Activated CD8-positive, alpha-beta memory T cell treated with anti-CD3 and anti-CD28 coated beads, Interleukin-2, amount 10 ng/mL, durations not matched to agents 7 days and 5 days (primary cell): ENCODE data around the gene AR. TPM values are rescaled to one million over a fixed set of nuclear protein-coding genes. Genes with fewer than 3 reads are reported as not detected.

Source experiments
- ATAC-seq: fragments of 150-1000 bp; cut with Tn5 transposase; one replicate; pipeline ENCODE4 v1.10.0; 2021; ENCODE audit warnings: moderate library complexity
- CTCF ChIA-PET: fragments of 350-600 bp; sonication (Branson Sonifier 250); formaldehyde crosslinking; loops from one replicate; lab custom pipeline; 2021; ENCODE audit warnings: antibody characterized with exemption; lab: Charles Lee
- DNase-seq: peaks from one replicate; pipeline ENCODE4 v3.0.0-alpha.2; 2020
- H3K27ac Mint-ChIP-seq: one replicate; pipeline ENCODE4 v1.8.0; 2021; ENCODE audit warnings: mild to moderate bottlenecking, mixed read lengths
- H3K27me3 Mint-ChIP-seq: one replicate; pipeline ENCODE4 v1.8.0; 2021; ENCODE audit warnings: mixed read lengths
- H3K36me3 Mint-ChIP-seq: one replicate; pipeline ENCODE4 v1.8.0; 2021; ENCODE audit warnings: mild to moderate bottlenecking, mixed read lengths
- H3K4me1 Mint-ChIP-seq: one replicate; pipeline ENCODE4 v1.8.0; 2021; ENCODE audit warnings: mixed read lengths
- H3K4me3 Mint-ChIP-seq: one replicate; pipeline ENCODE4 v1.8.0; 2021; ENCODE audit warnings: mild to moderate bottlenecking, moderate library complexity, mixed read lengths
- H3K9me3 Mint-ChIP-seq: one replicate; pipeline ENCODE4 v1.8.0; 2022; ENCODE audit warnings: low read depth, mixed read lengths
- total RNA-seq, 2 experiments: library from RNA; stranded (reverse); gene quantifications; one replicate each; pipeline ENCODE4 v1.2.3, GENCODE V29; 2021

The AR gene
- total RNA-seq, 2 experiments from 2014 or later = 0.06 TPM; not detected in 1

GRCh38 chrX:67587946-67588624 is 44.3 kb downstream of the AR start:
- H3K27ac Mint-ChIP-seq = no peak overlapping the region
- DNase-seq = no peak
- no peaks in the 10 kb centered on the region for H3K27me3 Mint-ChIP-seq
- no peaks in the 10 kb centered on the region for H3K9me3 Mint-ChIP-seq
- H3K36me3 Mint-ChIP-seq = no peaks in the 10 kb centered on the region
- H3K4me1 Mint-ChIP-seq = no peaks in the 10 kb centered on the region
- H3K4me3 Mint-ChIP-seq = no peak overlapping the region
- CTCF ChIA-PET = no interaction called here
- ATAC-seq = no peak

GRCh38 chrX:67596839-67597790 is 53.3 kb downstream of the AR start:
- CTCF ChIA-PET = no interaction called here
- H3K36me3 Mint-ChIP-seq = no peaks in the 10 kb centered on the region
- ATAC-seq (no peak), DNase-seq (no peak)
- H3K27ac Mint-ChIP-seq = no peak overlapping the region
- no peaks in the 10 kb centered on the region for H3K9me3 Mint-ChIP-seq
- no peak overlapping the region for H3K4me3 Mint-ChIP-seq
- no peaks in the 10 kb centered on the region for H3K27me3 Mint-ChIP-seq
- no peaks in the 10 kb centered on the region for H3K4me1 Mint-ChIP-seq

GRCh38 chrX:67599532-67599931 is 55.7 kb downstream of the AR start:
- Mint-ChIP-seq H3K36me3 (no peaks in the 10 kb centered on the region), H3K4me1 (no peaks in the 10 kb centered on the region), H3K27me3 (no peaks in the 10 kb centered on the region), H3K27ac (no peak overlapping the region), H3K4me3 (no peak overlapping the region), H3K9me3 (no peaks in the 10 kb centered on the region)
- DNase-seq (no peak), ATAC-seq (no peak)
- CTCF ChIA-PET = no interaction called here

GRCh38 chrX:67601771-67602170 is 58.0 kb downstream of the AR start:
- no peak for ATAC-seq
- Mint-ChIP-seq H3K9me3 (no peaks in the 10 kb centered on the region), H3K36me3 (no peaks in the 10 kb centered on the region), H3K4me1 (no peaks in the 10 kb centered on the region), H3K4me3 (no peak overlapping the region), H3K27me3 (no peaks in the 10 kb centered on the region), H3K27ac (no peak overlapping the region)
- no peak for DNase-seq
- CTCF ChIA-PET = no interaction called here

GRCh38 chrX:67604979-67605703 is 61.3 kb downstream of the AR start:
- H3K4me3 Mint-ChIP-seq = no peak overlapping the region

GRCh38 chrX:67607466-67607865 is 63.6 kb downstream of the AR start:
- H3K36me3 Mint-ChIP-seq = no peaks in the 10 kb centered on the region
- H3K9me3 Mint-ChIP-seq = no peaks in the 10 kb centered on the region
- H3K27ac Mint-ChIP-seq = no peak overlapping the region
- ATAC-seq (no peak), DNase-seq (no peak)
- CTCF ChIA-PET = no interaction called here
- H3K4me1 Mint-ChIP-seq = no peaks in the 10 kb centered on the region
- H3K4me3 Mint-ChIP-seq = no peak overlapping the region
- no peaks in the 10 kb centered on the region for H3K27me3 Mint-ChIP-seq

More at GRCh38 chrX:67604979-67605703, 61.3 kb downstream of the AR start:
- H3K4me1 Mint-ChIP-seq = no peaks in the 10 kb centered on the region
- DNase-seq (no peak), ATAC-seq (no peak)
- H3K36me3 Mint-ChIP-seq = no peaks in the 10 kb centered on the region
- H3K27me3 Mint-ChIP-seq = no peaks in the 10 kb centered on the region
- H3K27ac Mint-ChIP-seq = no peak overlapping the region
- CTCF ChIA-PET = no interaction called here
- H3K9me3 Mint-ChIP-seq = no peaks in the 10 kb centered on the region

- H3K4me3 Mint-ChIP-seq = no peak overlapping the region
- H3K27ac Mint-ChIP-seq = no peak overlapping the region
Observed at GRCh38 chrX:67610282-67610681, 66.5 kb downstream of the AR start.

GRCh38 chrX:67612231-67612630 is 68.4 kb downstream of the AR start:
- no peaks in the 10 kb centered on the region for H3K4me1 Mint-ChIP-seq
- no peak for ATAC-seq
- CTCF ChIA-PET = no interaction called here
- no peak overlapping the region for H3K4me3 Mint-ChIP-seq
- no peak for DNase-seq
- H3K9me3 Mint-ChIP-seq = peaks cover 2% of the 10 kb centered on the region
- H3K27me3 Mint-ChIP-seq = no peaks in the 10 kb centered on the region
- H3K36me3 Mint-ChIP-seq = no peaks in the 10 kb centered on the region
- no peak overlapping the region for H3K27ac Mint-ChIP-seq

More at GRCh38 chrX:67610282-67610681, 66.5 kb downstream of the AR start:
- Mint-ChIP-seq H3K4me1 (no peaks in the 10 kb centered on the region), H3K27me3 (no peaks in the 10 kb centered on the region), H3K9me3 (peaks cover 2% of the 10 kb centered on the region), H3K36me3 (no peaks in the 10 kb centered on the region)
- CTCF ChIA-PET = no interaction called here
- DNase-seq (no peak), ATAC-seq (no peak)

- ATAC-seq (no peak), DNase-seq (no peak)
- Mint-ChIP-seq H3K4me1 (no peaks in the 10 kb centered on the region), H3K27ac (no peak overlapping the region), H3K4me3 (no peak overlapping the region), H3K36me3 (no peaks in the 10 kb centered on the region), H3K9me3 (peaks cover 2% of the 10 kb centered on the region), H3K27me3 (no peaks in the 10 kb centered on the region)
- CTCF ChIA-PET = no interaction called here
Observed at GRCh38 chrX:67613366-67613765, 69.5 kb downstream of the AR start.

- H3K27ac Mint-ChIP-seq = no peak overlapping the region
- H3K4me1 Mint-ChIP-seq = no peaks in the 10 kb centered on the region
- no peaks in the 10 kb centered on the region for H3K36me3 Mint-ChIP-seq
- DNase-seq (no peak), ATAC-seq (no peak)
- H3K27me3 Mint-ChIP-seq = no peaks in the 10 kb centered on the region
- H3K4me3 Mint-ChIP-seq = no peak overlapping the region
- H3K9me3 Mint-ChIP-seq = peaks cover 2% of the 10 kb centered on the region
- CTCF ChIA-PET = no interaction called here
Observed at GRCh38 chrX:67613996-67614395, 70.2 kb downstream of the AR start.

GRCh38 chrX:67614423-67614822 is 70.6 kb downstream of the AR start:
- Mint-ChIP-seq H3K36me3 (no peaks in the 10 kb centered on the region), H3K9me3 (peaks cover 2% of the 10 kb centered on the region), H3K27ac (no peak overlapping the region), H3K27me3 (no peaks in the 10 kb centered on the region), H3K4me1 (no peaks in the 10 kb centered on the region), H3K4me3 (no peak overlapping the region)
- CTCF ChIA-PET = no interaction called here
- ATAC-seq (no peak), DNase-seq (no peak)

- Mint-ChIP-seq H3K36me3 (no peaks in the 10 kb centered on the region), H3K4me1 (no peaks in the 10 kb centered on the region), H3K4me3 (no peak overlapping the region), H3K27ac (no peak overlapping the region), H3K27me3 (no peaks in the 10 kb centered on the region), H3K9me3 (no peaks in the 10 kb centered on the region)
- ATAC-seq (no peak), DNase-seq (no peak)
- CTCF ChIA-PET = no interaction called here
Observed at GRCh38 chrX:67619253-67619652, 75.4 kb downstream of the AR start.

GRCh38 chrX:67622053-67622585 is 78.3 kb downstream of the AR start:
- CTCF ChIA-PET = no interaction called here
- no peak overlapping the region for H3K27ac Mint-ChIP-seq

More at GRCh38 chrX:67622053-67622585, 78.3 kb downstream of the AR start:
- ATAC-seq (no peak), DNase-seq (no peak)
- H3K36me3 Mint-ChIP-seq = no peaks in the 10 kb centered on the region
- no peak overlapping the region for H3K4me3 Mint-ChIP-seq
- H3K4me1 Mint-ChIP-seq = no peaks in the 10 kb centered on the region
- H3K9me3 Mint-ChIP-seq = no peaks in the 10 kb centered on the region
- H3K27me3 Mint-ChIP-seq = no peaks in the 10 kb centered on the region
